NCI-H1694 treated with DMSO at 0.1 percent for 48 hours (cell line): ENCODE results near the gene ZDHHC14.
"Not testable (repeated sequence)": the region's sequence is repeated elsewhere in the genome, so short reads cannot be mapped to it uniquely, and the experiment has no call there.

Source experiments
- DNase-seq: peaks from one replicate; lab custom pipeline; 2025; lab: John Stamatoyannopoulos, UW

Gene ZDHHC14

DNA sequence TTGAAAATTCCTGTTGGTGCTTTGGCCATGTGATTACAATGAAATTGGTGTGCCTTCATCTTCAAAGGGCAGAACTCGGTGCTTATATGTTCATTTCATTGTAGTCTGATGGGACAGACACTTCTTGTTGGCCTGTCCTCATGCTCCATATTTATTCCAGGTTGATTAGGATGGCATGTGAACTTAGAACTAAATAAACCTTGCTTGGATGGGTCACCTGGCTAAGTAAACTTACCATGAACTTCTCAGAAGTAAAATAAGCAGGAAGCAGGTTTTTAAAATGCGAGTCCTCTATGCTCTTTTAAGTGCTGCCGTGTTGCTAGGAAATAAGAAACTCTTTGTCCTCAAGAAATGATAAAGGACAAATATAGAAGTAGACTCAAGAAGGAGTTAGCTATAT, 26.7 kb downstream of the ZDHHC14 start:
- no peak for DNase-seq

DNA sequence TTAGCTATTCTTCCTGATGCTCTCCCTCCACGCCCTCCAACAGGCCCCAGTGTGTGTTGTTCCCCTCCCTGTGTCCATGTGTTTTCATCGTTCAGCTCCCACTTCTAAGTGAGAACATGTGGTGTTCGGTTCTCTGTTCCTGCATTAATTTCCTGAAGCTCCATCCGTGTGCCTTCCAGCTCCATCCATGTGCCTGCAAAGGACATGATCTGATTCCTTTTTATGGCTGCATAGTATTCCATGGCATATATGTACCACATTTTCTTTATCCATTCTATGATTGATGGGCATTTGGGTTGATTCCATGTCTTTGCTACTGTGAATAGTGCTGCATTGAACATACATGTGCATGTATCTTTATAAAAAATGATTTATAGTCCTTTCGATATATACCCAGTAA, 27.4 kb downstream of the ZDHHC14 start:
- not testable (repeated sequence) for DNase-seq

DNA sequence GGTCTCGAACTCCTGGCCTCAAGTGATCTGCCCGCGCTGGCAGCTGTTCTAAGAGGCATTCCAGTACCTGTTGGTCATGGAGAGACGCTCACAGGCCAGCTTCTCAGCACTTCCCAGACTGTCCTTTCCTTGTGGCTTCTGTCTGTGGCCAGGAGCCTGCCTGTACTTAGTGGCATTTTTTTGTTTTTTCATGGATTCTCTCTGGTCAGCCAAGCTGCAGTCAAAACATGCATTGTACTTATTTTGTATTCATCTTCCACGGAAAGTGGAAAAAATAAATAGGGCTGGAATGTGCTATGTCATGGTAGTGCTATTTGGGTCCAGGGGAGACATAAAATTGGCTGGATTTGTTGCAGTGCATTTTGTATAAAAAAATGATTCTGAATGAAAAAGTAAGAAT, 29.1 kb downstream of the ZDHHC14 start:
- DNase-seq = no peak

DNA sequence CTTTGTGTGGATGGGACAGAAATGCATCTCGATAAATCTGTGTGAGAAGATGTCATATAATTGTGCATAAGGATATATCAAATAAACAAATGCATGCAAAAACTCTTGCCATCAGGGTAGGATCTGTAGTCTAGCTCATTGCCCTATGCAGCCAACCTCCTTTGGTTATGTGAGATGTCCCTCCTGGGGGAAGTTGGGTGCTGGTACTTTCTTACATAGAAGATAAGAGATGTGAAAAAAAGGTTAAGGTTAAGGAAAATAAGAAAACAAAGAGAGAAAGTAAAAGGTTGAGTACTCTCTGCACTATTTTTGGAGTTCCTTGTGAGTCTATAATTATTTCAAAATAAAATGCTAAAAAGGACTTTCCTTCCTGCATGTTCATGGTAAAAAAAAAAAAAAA, 30.4 kb downstream of the ZDHHC14 start:
- no peak for DNase-seq

DNA sequence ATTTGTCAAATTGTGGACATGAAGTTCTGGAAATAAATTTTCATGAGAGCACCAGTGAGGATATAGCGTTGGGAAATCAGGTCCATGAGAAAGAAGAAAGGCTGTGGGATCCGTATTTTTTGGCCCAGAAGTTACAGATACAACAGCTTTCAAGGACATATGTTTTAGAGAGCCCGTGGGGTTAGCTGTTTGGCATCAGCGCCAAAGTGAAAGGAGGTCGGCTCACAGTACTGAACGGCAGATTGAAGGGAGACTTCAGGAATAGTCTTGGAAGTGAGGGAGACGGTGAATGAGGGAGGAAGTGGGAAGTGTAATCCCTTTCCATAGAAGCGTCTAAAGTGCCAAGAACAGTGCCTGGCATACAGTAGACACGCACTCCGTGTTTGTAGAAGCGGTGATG, 31.8 kb downstream of the ZDHHC14 start:
- peak; percentile 26 for DNase-seq

DNA sequence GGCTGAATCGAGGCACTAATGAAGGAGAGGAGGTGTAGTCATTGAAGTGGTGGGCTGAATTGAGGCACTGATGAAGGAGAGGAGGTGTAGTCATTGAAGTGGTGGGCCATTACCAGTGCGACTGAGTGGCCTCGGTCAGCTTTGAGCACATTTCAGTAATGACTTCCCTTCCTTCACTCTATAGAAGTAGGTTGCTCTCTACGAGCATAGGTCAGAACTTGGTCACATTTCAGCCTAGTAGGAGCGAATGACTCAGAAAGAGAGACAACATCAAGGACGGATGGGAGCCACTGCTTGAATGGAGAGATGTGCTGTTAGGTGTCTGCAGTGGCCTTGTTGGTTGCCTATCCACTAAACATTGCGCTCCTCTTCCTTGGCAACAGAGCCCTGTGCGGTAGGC, 39.5 kb downstream of the ZDHHC14 start:
- DNase-seq = no peak

DNA sequence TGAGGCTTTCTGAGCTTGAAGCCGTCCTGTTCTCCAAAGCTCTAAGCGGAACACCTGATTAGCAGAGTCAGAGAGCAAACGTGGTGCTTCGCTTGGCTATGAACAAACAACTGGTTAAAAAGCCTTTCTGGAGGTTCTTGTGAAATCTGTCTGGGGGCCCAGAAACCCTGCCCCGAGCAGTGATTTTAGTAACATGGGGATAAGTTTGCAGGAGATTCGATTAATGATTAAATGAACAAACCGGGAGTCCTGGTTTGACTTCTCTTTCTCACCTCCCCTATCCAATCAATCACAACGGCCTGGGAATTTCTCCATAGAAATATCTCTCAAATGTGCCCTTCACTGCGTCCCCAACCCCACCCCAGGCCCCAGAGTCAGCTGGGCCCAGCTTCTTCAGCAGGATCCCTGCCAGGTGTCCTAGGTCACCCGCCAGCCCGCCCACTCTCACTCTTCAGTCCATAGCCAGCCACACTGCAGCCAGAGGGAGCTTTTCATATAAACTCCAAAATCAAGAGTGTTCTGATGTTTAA, 43.6 kb downstream of the ZDHHC14 start:
- DNase-seq = no peak

DNA sequence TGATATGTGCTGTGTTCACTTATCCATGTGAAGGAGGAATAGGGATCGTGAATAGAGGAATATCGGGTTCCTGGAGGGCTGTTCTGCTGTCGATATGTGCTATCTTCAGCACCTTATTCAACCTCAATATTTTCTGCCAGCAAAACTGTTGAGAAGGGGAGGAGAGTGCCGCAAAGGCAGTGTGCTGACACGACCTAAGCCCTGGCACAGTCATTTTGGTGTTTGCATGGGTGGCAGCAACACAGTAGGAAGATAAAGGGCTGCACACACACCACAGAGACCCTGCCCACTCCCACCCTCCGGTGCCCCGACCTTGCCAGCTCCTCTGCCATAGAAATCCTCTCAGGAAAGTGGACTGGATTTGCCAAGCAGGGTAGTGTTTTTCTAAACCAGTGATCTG, 47.0 kb downstream of the ZDHHC14 start:
- DNase-seq = no peak

DNA sequence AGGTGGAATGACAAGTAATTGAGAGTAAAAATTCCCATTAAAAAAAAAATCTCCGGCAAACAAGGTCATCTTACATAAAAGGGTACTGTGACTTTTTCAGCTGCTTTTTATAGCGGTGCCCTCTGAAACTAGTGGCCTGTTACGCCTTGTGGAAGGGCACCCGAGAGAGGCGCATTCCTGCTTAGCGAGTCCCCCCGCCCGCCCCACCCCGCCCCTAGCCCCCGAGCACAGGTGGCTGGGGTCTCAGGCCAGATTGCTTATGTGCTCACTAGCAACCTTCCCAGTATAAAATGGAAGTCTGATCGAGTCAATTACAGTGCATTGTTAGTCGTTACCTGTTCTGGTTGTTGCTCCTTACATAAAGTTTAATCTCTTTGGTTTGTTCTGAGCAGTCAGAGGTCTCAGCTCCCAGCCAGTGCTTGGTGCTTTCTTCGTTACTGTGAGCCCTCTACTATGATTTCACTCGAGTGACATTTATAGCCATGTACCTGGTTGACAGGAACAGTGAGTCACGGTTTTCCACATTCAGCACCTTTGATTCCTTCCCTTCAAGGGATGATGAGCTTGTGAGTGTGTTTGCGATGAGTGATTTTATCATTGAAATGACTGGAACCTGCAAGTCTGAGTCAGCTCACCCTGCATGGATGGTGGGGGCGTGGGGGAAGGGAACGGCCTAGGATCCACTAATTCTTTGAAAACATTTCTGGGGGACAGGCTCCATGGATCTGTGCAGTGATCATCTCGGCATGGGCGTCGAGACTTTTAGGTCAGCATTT, 47.6 kb downstream of the ZDHHC14 start:
- DNase-seq = no peak

DNA sequence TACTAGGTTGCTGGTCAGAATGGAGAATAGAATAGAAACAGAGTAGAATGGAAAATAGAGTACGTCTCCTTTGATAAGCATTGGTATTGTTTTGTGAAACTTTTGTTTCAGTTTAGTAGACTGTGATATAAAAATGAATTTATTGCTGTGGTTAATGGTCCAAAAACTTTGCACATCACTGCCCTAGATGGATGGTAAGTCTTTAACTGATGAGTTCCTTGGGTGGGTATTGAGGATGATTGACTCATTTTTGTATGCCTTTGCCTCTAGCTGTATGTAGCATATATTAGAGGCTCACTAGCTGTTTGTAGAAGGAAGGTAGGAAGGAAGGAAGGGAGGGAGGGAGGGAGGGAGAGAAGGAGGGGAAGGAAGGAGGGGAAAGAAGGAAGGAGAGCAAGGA, 48.3 kb downstream of the ZDHHC14 start:
- no peak for DNase-seq

DNA sequence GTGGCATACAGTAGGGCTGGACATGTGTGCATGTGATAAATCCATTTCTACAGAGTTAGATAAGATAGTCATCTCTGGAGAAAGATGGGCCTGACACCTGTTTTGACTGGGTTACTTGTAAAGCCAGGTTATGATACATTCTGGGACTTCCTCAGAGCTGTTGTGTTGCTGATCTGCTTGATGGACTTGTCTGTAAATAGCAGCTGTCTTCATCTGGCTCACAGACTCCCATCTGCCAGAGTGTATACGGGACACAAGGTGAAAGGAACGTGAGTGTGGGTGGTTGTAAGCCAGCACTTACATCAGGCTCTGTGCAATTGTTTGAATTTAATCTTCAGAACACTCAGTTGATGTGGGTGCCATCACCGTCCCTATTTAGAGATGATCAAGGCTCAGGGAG, 49.8 kb downstream of the ZDHHC14 start:
- DNase-seq = peak; percentile 68

DNA sequence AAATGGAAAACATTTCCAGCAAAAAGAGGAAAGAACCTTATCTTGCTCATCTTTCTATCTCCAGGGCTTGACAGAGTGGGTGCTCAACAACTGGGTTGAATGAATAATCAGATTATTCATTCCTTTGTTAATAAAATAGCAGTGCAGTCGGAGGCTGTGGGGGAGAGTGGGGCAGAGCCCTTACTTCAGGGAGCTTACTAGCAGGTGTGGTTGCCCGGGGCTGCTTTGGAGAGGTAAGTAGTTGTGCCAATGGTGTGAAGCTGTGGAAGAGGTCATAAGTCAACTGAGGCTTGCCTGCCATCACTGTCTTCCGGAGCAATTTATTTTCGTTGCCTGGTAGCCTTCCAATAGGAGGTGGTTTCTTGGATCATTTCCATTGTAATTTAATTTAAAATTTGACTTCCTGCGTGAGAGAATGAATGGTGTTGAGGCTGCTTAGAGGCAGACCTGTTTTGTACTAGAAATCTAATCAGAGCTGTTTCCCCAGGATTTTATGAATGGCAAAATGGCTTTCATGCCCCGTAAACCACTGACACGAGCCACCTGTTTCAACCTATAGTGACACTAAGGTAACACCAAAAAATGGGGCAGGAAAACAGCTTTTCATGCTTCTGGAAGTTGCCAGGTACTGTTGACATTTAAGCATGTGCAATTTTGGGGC, 51.4 kb downstream of the ZDHHC14 start:
- no peak for DNase-seq

DNA sequence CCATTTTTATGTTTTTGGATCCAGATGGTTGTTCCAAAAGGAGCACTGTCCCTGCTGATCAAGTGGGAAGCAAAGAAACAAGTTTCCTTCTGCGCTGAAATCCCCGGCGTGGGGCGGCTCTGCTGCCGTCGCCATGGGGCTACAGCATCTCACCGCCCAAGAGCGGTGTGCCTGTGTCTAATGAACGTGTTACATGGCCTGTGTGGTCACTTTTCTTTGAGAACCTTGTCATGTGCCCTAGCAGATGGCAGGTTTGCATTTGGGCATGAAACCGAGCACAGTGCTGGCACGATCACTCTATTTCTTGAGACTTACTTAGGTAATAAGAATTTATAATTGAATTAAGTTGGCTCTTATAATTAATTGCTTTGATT, 51.9 kb downstream of the ZDHHC14 start:
- no peak for DNase-seq

DNA sequence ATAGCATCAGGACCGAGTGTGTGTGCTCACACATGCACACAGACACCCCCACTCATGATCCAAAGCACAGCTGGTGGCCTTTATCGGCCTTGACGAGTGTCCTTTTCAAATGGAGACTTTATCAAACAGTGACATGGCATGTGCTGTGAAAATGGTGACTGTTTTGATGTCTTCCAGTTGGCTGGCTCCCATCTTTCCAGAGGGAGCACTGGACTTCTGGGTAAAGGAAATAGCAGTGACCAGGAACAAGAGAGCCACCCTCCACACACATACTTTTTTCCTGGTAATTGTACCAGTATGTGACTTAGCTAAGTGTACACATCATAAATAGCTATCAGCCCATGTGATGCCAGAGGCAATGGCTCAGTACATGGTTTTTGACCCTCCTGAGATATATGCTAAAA, 52.7 kb downstream of the ZDHHC14 start:
- no peak for DNase-seq

DNA sequence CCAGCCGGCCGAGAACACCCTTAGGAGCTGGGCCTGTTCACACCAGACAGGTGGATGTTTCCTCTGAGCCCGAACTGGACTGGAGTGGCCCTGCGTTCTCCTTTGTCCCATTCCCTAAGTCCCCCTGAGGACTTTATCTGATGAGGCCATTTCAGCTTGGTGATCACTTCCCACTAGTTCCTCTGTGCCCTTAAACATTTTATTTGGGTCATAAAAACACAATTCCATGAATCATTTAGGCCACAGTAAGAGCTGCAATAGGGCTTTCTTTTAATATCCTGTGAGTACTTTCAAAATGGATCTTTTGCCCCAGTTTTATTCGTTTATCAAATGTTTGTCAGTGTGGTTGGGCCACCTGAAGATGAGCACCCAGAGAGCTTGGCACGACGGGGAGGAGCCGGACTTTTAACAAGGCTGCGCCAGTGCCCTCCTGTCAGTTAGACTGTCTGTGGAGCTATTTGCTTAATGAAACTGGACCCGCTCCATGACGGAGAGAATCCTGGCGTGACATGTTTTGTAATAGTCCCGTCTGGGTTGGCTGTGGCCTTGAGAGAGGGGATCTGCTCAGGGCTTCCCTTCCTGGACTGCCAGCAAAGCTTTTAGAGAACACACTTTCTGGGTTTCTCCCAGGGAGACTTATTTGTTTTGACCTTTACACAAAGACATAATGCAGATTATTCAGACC, 53.5 kb downstream of the ZDHHC14 start:
- no peak for DNase-seq

DNA sequence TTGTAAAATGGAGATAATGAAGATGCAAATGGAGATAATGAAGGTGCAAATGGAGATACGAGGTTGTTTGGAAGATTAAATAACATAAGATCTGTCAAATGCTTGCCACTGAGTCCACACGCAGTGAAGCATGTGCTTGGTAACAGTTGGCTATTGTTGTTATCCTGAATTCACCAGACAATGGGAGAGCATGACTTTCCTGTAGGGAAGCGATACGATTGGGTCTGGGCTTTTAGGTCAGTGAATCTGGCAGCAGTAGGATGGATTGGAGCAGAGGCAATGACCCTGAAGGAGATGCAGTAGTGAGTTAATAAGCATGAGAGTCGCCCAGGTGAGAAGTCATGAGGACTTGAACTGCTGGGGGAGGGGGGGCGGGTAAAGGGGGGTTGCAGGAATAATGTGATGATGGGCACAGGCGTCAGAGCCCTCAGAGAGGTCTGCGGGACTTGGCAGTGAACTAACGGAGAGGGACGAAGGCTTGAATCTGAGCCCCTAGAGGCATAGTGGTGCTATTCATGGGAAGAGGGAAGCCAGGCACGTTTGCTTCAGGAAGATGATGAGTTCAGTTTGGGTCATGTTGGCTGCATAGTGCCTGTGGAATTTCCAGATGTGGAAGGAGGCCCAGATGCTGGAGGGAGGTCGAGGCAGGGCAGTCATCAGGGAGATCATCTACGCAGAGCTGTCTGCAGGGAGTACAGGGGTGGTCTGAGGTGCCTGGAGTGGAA, 55.4 kb downstream of the ZDHHC14 start:
- no peak for DNase-seq

DNA sequence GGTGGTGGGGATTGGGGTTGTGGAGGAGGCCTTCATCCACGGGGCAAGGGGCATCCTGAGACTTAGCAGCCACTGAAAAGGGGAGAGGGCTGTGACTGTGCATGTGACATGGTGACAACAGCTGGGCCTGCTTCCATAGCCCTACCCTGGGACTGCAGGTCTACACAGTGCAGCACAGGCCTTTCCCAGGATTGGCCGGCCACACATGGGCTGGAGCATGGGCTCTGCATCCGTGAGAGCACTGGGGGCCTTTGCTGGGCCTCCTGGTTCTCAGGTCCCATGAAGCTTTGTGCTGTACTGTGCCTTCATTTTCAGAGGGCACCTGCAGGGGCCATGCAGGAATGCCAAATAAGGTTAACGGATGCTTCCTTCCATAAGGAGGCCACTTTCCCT, 56.0 kb downstream of the ZDHHC14 start:
- DNase-seq = no peak

DNA sequence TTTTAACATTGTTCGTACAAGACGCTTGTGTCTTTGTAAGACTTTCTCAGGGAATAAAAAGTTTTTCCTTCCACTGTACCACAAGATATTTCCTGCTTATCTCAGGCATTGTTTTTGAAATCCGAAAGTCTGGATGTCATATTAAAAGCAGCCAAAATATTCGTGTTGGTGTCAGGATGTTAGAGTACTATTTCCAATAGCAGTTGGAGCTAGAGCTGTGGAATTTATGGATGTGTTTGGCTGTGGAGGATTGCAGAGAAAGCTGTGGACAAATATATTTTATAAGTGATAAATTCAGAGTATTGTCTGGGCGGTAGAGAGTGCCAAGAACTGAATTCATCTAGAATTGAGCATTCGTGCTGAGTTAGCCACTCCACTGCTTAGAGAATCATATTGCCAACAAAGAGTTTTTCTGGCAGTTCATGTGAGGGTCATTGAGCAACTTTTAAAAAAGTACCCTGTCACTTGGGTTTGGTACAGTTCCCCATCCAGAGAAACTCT, 57.7 kb downstream of the ZDHHC14 start:
- DNase-seq = no peak

DNA sequence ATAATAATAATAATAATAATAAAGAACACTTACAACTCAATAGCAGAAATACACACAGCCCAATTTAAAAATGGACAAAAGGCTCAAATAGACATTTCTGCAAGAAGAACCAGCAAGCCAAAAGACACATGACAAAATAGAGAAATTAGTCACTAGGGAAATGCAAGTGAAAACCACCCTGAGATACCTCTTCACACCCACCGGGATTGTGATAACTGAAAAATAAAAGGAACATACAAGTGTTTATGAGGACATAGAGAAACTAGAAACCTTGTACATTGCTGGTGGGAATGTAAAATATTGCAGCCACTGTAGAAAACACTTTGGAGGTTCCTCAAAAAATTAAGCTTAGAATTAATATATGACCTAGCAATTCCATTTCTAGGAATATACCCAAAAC, 59.2 kb downstream of the ZDHHC14 start:
- no peak for DNase-seq

DNA sequence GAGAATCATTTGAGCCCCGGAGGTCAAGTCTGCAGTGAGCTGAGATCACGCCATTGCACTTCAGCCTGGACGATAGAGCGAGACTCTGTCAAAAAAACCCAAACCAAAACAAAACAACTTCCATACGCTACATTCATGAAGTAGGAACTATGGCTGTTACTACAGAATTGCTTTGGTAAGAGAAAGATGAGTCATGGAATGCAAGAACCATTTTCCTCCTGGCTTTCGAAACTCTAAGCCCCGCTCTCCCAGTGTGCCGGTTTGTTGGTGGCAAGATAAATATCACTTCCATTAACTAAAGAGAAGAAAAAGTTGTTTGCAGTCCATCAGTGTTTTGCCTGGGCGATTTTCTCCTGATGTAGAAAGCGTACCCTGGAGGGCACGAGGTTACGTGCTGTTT, 61.3 kb downstream of the ZDHHC14 start:
- no peak for DNase-seq

DNA sequence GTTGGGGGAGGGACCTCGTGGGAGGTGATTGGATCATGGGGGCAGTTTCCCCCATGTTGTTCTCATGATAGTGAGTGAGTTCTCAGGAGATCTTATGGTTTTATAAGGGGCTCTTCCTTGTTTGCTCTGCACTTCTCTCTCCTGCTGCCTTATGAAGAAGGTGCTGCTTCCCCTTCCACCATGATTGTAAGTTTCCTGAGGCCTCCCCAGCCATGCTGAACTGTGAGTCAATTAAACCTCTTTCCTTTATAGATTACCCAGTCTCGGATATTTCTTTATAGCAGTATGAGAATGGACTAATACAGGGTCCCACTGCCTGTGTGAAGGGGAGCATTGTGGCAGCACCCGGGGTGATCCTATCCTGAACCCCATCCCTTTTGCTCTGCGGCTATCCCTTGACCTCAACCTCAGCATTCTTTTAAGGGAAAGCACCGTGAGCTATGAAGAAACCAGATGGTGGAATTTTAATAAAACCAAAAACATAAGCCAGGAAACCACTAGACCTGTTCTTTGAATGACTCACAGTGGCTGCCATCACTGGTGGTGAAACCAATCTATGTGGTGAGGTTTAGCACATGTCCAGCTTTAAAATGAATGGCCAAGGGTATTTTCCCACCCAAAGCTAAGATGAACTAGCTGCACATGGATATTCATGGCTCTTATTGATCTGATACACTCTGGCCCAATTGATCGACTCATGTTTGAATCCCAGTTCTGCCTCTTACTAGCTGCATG, 62.2 kb downstream of the ZDHHC14 start:
- DNase-seq = no peak
